NCI-H2171 treated with DMSO at 0.1 percent for 48 hours (cell line): Measurements from ENCODE around the gene CDC42BPB.

Experiments used
- DNase-seq: peaks from one replicate; lab custom pipeline; 2025; lab: John Stamatoyannopoulos, UW

The CDC42BPB gene

GRCh38 chr14:102914474-102915291 is 142.7 kb downstream of the CDC42BPB start:
- no peak for DNase-seq

- no peak for DNase-seq
Observed at GRCh38 chr14:102913341-102914211, 143.8 kb downstream of the CDC42BPB start.

- DNase-seq, result no peak
Observed at GRCh38 chr14:102911991-102912761, 145.2 kb downstream of the CDC42BPB start.

DNA sequence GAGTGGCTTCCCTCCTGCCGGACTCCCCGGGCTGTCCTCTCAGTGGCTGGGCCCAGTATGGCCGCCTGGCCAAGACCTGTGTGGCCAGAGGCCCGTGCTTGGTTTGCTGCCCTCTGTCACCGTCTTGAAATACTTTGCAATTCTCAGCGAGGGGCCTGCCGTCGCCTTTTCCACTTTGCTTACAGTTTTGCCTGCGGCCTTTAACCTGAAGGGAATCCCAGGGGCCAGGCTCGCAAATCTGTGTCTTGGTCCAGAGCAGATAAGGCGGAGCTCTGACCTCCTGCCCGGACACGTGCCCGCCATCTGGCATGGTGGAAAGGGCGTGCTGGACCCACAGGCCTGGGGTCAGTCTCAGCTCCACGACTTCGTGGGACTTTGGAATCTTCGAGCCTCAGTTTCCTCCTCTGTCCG is 145.8 kb downstream of the CDC42BPB start:
- DNase-seq, result no peak

DNA sequence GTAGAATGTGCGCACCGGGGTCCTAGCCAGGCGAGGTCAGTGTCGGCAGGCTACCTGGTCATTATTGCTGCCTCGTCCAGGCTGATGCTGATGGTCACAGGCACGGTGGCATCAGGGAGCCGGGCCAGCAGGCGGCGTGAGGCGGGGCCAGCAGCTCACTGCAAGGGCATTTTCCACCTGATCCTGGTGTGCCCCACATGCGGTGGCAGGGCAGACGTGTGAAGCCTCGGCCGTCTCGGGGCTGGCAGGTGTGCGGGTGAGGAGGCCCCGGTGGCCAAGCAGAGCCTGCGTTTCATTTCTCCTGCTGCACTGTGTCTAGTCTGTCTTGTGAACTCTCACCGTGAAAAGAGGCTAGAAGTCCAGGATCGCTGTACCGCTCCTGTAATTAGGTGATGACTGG is 146.9 kb downstream of the CDC42BPB start:
- DNase-seq, result no peak

DNA sequence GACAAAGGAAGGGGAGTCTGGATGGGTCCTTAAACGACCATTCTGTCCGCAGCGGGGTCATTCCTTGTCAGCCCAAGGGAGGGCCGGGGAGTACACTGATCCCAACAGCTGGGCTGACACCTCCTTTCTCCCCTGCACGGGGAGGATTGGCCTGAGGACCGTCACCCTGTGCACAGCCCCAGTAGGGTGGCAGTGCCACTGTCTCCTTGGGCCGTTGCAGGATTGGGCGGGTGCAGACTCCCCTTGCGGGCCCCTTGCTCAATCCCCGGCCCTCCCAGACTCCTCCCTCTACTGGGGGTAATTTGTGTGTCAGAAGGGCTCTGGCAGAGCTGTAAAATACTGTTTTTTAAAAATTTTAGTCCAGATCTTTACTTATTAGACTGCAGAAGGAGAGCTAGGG is 147.4 kb downstream of the CDC42BPB start:
- DNase-seq, result no peak

- DNase-seq, result no peak
Observed at GRCh38 chr14:102909462-102909861, 147.9 kb downstream of the CDC42BPB start.

- no peak for DNase-seq
Observed at GRCh38 chr14:102908766-102909455, 148.4 kb downstream of the CDC42BPB start.

GRCh38 chr14:102907980-102908730 is 149.2 kb downstream of the CDC42BPB start:
- no peak for DNase-seq

DNA sequence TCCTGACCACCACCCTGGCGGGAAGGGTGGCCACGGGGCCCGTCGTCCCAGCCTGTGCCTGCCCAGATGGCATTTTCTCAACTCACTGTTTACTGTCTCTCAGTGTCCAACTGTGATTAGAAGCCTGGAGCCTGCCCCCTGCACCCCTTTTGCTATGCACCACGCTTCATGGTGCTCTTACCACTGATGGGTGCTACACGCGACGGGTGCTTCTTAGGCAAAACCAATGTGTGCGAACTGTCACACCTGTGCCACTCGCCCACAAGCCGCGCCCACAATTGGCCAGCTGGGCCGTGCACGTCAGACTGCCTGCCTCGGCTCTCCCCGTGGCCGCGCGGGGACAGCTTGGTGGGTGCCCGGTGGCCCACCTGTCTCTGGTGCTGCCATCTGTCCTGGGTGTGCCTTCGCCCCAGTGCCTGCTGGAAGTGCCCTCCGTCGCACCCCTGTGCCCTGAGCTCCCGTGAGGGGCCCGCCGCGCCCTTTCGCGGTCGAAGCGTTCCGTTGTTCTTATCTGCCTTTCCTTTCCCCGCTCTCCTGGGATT is 150.0 kb downstream of the CDC42BPB start:
- DNase-seq, result no peak

DNA sequence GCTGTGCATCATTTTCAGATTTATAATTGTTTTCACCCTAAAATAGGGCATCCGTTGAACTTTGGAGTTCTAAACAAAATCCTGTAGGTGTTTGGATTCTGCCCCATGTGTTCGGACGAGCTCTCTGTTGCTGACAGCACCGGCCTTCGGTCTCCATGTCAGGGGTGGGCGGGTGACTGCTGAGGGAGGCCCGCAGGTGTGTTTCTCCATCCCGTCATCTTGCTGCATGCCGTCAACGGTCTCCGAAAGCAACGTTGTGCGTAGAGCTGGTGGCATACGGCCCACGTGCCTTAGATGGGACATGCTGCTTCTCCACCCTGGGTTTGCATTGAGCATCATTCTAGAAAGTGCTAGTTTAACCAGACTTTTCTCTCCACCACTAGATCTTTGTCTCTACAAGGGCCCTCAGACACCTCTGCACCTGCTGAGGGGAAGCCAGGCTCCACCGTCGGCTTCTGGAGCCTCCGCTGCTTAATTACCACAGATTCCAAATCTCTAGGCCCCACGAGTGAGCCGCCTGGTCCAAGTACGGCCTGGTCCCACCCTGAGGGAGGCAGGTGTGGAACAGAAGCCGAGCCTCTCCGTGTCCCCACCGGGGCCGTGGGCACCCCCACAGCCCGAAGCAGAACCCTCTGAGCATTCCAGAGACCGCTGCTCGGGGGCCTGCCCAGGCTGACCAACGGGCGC is 150.6 kb downstream of the CDC42BPB start:
- no peak for DNase-seq

DNA sequence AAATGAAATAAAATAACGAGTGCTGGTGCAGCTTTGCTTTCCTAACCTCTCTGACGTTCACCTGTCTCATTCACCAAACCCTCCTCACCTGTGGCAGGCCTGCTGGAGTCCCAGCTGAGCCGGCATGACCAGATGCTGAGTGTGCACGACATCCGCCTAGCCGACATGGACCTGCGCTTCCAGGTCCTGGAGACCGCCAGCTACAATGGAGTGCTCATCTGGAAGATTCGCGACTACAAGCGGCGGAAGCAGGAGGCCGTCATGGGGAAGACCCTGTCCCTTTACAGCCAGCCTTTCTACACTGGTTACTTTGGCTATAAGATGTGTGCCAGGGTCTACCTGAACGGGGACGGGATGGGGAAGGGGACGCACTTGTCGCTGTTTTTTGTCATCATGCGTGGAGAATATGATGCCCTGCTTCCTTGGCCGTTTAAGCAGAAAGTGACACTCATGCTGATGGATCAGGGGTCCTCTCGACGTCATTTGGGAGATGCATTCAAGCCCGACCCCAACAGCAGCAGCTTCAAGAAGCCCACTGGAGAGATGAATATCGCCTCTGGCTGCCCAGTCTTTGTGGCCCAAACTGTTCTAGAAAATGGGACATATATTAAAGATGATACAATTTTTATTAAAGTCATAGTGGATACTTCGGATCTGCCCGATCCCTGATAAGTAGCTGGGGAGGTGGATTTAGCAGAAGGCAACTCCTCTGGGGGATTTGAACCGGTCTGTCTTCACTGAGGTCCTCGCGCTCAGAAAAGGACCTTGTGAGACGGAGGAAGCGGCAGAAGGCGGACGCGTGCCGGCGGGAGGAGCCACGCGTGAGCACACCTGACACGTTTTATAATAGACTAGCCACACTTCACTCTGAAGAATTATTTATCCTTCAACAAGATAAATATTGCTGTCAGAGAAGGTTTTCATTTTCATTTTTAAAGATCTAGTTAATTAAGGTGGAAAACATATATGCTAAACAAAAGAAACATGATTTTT is 151.9 kb downstream of the CDC42BPB start:
- no peak for DNase-seq

DNA sequence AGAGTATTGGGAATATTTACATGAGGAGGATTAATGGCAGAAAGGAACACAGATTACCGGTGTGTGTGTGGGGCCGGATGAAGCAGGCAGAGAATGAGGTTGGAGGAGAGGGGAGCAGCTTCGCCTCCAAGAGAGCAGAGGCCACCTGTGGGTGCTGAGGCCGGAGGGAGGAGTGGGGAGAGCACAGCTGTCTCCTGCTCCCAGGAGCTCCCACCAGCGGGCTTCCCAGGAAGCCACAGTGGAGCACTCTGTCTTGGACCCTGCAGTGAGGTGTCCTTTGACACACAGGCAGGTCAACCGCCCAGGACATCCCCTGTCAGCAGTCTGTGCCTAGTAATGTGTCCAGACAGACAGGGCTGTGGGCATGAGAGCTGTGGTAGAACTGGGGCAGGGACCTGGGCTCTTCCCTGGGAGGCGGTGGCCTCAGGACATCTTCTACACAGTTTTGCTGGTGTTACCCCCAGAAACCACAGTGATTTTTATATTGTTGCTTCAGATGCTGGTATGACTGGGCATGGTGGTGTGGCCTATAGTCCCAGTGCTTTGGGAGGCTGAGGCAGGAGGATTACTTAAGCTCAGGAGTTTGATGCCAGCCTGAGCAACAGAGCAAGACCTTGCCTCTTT is 153.3 kb downstream of the CDC42BPB start:
- no peak for DNase-seq

DNA sequence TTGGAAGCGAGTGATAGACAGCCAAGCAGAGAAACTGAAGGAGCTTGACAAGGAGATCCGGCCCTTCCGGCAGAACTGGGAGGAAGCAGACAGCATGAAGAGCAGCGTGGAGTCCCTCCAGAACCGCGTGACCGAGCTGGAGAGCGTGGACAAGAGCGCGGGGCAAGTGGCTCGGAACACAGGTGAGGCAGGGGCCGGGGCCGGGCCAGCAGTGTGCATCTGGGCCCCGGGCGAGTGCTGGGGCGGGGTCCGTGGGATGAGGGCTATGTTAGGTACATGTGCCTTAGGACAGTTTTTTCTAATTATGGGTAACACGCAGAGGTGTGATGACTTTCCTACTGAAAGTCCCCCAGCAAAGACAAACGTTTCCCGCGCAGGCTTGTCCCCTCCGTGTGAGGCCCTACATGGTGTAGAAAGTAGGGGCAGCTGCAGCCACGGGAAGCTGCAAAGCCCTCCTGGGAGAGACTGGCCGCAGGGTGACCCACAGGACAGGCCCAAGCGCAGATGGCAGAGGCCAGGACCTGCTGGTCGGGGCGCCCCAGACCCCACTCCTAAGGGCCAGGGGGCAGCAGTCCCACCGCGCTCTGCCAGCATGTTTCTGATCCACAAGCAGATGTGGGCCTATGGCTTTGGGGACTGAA is 154.0 kb downstream of the CDC42BPB start:
- no peak for DNase-seq

GRCh38 chr14:102902523-102903247 is 154.7 kb downstream of the CDC42BPB start:
- peak; percentile 86 for DNase-seq

GRCh38 chr14:102902086-102902485 is 155.3 kb downstream of the CDC42BPB start:
- DNase-seq, result no peak

DNA sequence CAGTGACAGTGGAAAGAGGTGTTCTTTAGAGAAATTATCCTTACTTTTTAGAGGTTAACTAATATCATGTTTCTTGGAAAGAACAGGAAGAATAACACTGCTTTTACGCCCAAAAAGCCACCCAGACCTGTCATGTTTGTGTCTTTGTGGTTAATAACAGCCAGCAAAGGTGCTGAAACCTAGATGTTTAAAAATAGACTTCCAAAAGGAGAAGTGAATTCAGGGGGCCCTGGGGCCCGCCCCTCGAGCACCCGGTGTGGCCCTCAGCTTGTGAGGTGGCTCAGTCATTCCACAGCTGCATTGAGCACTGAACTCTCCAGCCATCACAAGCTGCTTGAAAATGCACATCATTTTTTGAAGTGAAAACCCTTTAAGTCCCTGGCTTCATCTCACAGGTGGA is 155.7 kb downstream of the CDC42BPB start:
- DNase-seq, result no peak
